GM12878 (cell line): ENCODE data around the gene PLXNA4. TPM values are rescaled to one million over a fixed set of nuclear protein-coding genes. Genes with fewer than 3 reads are reported as not detected.

Experiments used
- ATAC-seq: fragments of 200-7000 bp; cut with Tn5 transposase; 3 replicates; pipeline ENCODE4 v1.9.1; 2020; ENCODE audit warnings: mild to moderate bottlenecking, moderate library complexity
- BruUV-seq: library from RNA; stranded (reverse); fragments of 400-500 nt; replicated peaks from 2 replicates; lab custom pipeline; 2021; lab: Mats Ljungman, UMichigan
- CTCF ChIA-PET: fragments of 300-600 bp; sonication (Branson Sonifier 250); formaldehyde crosslinking; extraction: SDS; loops from one replicate; lab custom pipeline; 2021; ENCODE audit warnings: inconsistent platforms; lab: Yijun Ruan, JAX
- POLR2A ChIA-PET: fragments of 350-600 bp; formaldehyde crosslinking; extraction: SDS; loops from one replicate; lab custom pipeline; 2021; ENCODE audit warnings: inconsistent platforms; lab: Charles Lee
- RAD21 ChIA-PET: fragments of 300-600 bp; sonication (Branson Sonifier 250); formaldehyde crosslinking; loops from one replicate; lab custom pipeline; 2023; ENCODE audit warnings: antibody characterized with exemption; ENCODE audit not compliant: unreplicated experiment; lab: Charles Lee
- SMC1A ChIA-PET: fragments of 300-600 bp; sonication (Branson Sonifier 250); formaldehyde crosslinking; loops from one replicate; lab custom pipeline; 2023; ENCODE audit not compliant: unreplicated experiment, uncharacterized antibody; lab: Charles Lee
- DNase-seq: peaks from one replicate; pipeline ENCODE4 v3.0.0-alpha.2; 2011; ENCODE audit warnings: low read depth, low spot score
- FAIRE-seq: peaks from 3 replicates; lab custom pipeline; 2011; peaks lifted over from hg19 to GRCh38; lab: Jason Lieb, UNC
- H2AFZ ChIP-seq: 2 replicates; pipeline ENCODE4 v1.6.0; 2011; ENCODE audit warnings: low read depth, low read length, control low read depth; ENCODE audit not compliant: control insufficient read depth
- H3K27ac ChIP-seq: 2 replicates; pipeline ENCODE4 v1.5.1; 2011; ENCODE audit warnings: control low read depth; ENCODE audit not compliant: control insufficient read depth, insufficient read depth
- H3K27me3 ChIP-seq, 2 experiments: replicated peaks in 1 of 2; 2 replicates each; pipeline versions ENCODE4 v1.6.0 to v1.6.1; 2011; ENCODE audit warnings: low read length in 1 of 2; ENCODE audit not compliant: control insufficient read depth in 2 of 2, insufficient read depth in 2 of 2
- H3K36me3 ChIP-seq, 2 experiments: 2 replicates each; pipeline ENCODE4 v1.5.1; 2011; ENCODE audit warnings: low read length in 1 of 2; ENCODE audit not compliant: control insufficient read depth in 2 of 2, insufficient read depth in 2 of 2
- H3K4me1 ChIP-seq: 2 replicates; pipeline ENCODE4 v1.6.1; 2011; ENCODE audit warnings: mild to moderate bottlenecking, low read length, moderate library complexity, mixed read lengths; ENCODE audit not compliant: control insufficient read depth, insufficient read depth
- H3K4me2 ChIP-seq: 2 replicates; pipeline ENCODE4 v1.6.0; 2011; ENCODE audit warnings: control low read depth; ENCODE audit not compliant: control insufficient read depth, insufficient read depth
- H3K4me3 ChIP-seq: fragments of 200-600 bp; sonication (generic); 2 replicates; pipeline ENCODE4 v1.5.1; 2016
- H3K79me2 ChIP-seq: 2 replicates; pipeline ENCODE4 v1.6.0; 2011; ENCODE audit warnings: low read length; ENCODE audit not compliant: control insufficient read depth, insufficient read depth
- H3K9ac ChIP-seq: 2 replicates; pipeline ENCODE4 v1.8.0; 2011; ENCODE audit warnings: low read length, control low read depth, mixed read lengths; ENCODE audit not compliant: control insufficient read depth, insufficient read depth
- H3K9me3 ChIP-seq: replicated peaks from 3 replicates; pipeline ENCODE4 v1.5.1; 2011; ENCODE audit warnings: mild to moderate bottlenecking, low read length; ENCODE audit not compliant: control insufficient read depth, insufficient read depth
- H4K20me1 ChIP-seq: 2 replicates; pipeline ENCODE4 v1.6.0; 2011; ENCODE audit not compliant: control insufficient read depth, insufficient read depth
- BCLAF1 ChIP-seq: fragments of 450-650 bp; IDR thresholded peaks from 2 replicates; pipeline ENCODE4 v1.6.1; 2017; ENCODE audit warnings: antibody characterized with exemption, mild to moderate bottlenecking, moderate library complexity
- FOS ChIP-seq: IDR thresholded peaks from 3 replicates; pipeline ENCODE4 v1.6.1; 2011; ENCODE audit warnings: borderline replicate concordance; ENCODE audit not compliant: insufficient read length; ENCODE audit errors: extremely low read depth
- GATAD2B ChIP-seq: fragments of 450-650 bp; conservative IDR thresholded peaks from 2 replicates; pipeline ENCODE4 v1.6.1; 2017; ENCODE audit warnings: low read depth, mild to moderate bottlenecking, moderate library complexity
- MEF2A ChIP-seq: IDR thresholded peaks from 2 replicates; pipeline ENCODE4 v1.6.1; 2011; ENCODE audit warnings: low read depth, mild to moderate bottlenecking, low read length, moderate library complexity; ENCODE audit not compliant: insufficient read depth
- MYC ChIP-seq: IDR thresholded peaks from 2 replicates; pipeline ENCODE4 v1.6.1; 2011; ENCODE audit warnings: mild to moderate bottlenecking, low read length, moderate library complexity, inconsistent platforms; ENCODE audit not compliant: insufficient read depth, insufficient replicate concordance, insufficient read length, severe bottlenecking
- NBN ChIP-seq: fragments of 450-650 bp; IDR thresholded peaks from 2 replicates; pipeline ENCODE4 v1.6.1; 2016
- POLR2AphosphoS5 ChIP-seq: IDR thresholded peaks from 2 replicates; pipeline ENCODE4 v1.6.1; 2011; ENCODE audit warnings: mild to moderate bottlenecking, low read length, inconsistent platforms
- WRNIP1 ChIP-seq: IDR thresholded peaks from 2 replicates; pipeline ENCODE4 v1.6.1; 2011; ENCODE audit warnings: low read depth, low read length, improper control_type of control experiment, borderline replicate concordance
- ZNF384 ChIP-seq: IDR thresholded peaks from 2 replicates; pipeline ENCODE4 v1.6.1; 2012; ENCODE audit warnings: low read depth, mild to moderate bottlenecking, low read length, improper control_type of control experiment, borderline replicate concordance
- WGBS: methylation state at CpG from one replicate; pipeline ENCODE4 v1.1.6; 2016; ENCODE audit warnings: low lambda C conversion rate; ENCODE audit not compliant: insufficient replicate concordance, insufficient coverage; ENCODE audit errors: missing lambda C conversion rate; 5-methylcytosine and 5-hydroxymethylcytosine counted together
- in situ Hi-C: fragments of 300-500 bp; cut with MboI; formaldehyde crosslinking; loops from 9 replicates; pipeline ENCODE4 v1.14.3; 2018; ENCODE audit warnings: mixed read lengths
- intact Hi-C: fragments of 100-400 bp; cut with micrococcal nuclease; formaldehyde crosslinking; loops from one replicate; pipeline ENCODE4 v1.14.2; 2022; ENCODE audit not compliant: unreplicated experiment
- polyA plus RNA-seq, 11 experiments: library from polyadenylated mRNA; depleted of rRNA in 4 of 11; unstranded in 6 of 11; stranded (reverse) in 5 of 11; fragments of >200 nt; fragmentation: Nextera tagmentation in 4 of 11; fragmentation: Illumina TruSeq in 1 of 11; extraction: Ambion mirVana in 4 of 11; extraction: Trizol in 1 of 11; gene quantifications; 1 replicate in 1 of 11; 2 replicates in 10 of 11; pipeline versions ENCODE4 v1.2.1 to v1.2.3, GENCODE V29; 2011 to 2016; ENCODE audit warnings: inconsistent platforms in 2 of 11, missing spikeins in 2 of 11, low read depth in 1 of 11
- total RNA-seq, 4 experiments: library from RNA; depleted of rRNA in 3 of 4; stranded (reverse); fragments of >200 nt in 3 of 4; fragmentation: Illumina TruSeq in 1 of 4; extraction: Trizol in 1 of 4; gene quantifications; 2 replicates each; pipeline versions ENCODE4 v1.2.1 to v1.2.3, GENCODE V29; 2013 to 2021
- TF ChIP-seq, protein P1 (sequence below): fragments of 450-650 bp; formaldehyde crosslinking; IDR thresholded peaks from 2 replicates; pipeline ENCODE4 v1.5.0; 2022; ENCODE audit warnings: mild to moderate bottlenecking, missing genetic modification characterization

Gene PLXNA4
- total and polyA plus RNA-seq, 10 of the 15 experiments (the other 5 are each of a cell fraction or from before 2014, with no cell fraction given) = 0.03 TPM; not detected in 9

DNA sequence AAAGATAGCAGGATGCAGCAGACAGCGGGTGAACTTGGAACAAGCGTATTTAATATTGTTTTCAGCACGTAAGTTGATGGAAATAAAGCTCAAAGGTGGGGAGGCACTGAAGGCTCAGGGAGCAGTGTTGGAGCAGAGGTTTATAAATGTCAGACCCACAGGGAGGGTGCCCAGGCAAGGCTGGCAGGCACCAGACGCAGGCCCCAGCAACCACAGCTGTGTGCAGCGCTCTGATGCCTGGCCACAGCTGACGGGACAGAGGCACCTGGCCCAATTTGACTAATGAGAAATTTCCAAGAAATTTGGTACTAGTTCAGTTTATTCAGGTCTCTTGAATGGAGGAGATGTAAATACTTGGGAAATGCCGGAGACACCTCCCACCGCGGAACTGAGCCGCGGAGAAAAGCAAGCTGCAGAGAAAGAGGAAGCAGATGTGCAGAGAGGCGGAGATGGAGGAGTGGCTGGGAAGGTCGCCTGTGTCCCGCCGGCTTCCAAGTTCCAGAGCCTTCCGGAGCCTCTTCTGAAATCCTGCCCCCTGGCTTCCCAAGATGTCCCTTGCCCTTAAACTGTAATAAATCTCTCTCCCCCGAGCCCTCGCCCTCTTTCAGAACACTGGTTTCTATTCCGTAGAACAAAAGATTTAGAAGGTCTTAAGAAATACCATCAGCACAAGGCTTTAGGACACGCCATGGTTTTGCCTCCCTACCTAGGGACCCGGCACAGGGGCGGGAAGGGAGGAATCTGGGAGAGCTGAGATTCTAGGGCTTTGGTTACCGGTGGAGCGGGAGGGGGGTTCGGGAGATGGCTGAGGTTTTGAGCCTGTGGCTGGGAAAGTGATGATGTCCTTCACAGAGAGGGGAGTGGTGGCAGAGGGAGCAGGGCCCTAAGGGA is 38.4 kb upstream of the PLXNA4 start:
- no peaks in the 10 kb centered on the region for H3K79me2 ChIP-seq
- no peaks in the 10 kb centered on the region for H3K36me3 ChIP-seq
- in situ Hi-C loops (no loop called here), intact Hi-C loops (no loop called here)
- DNase-seq (no peak), FAIRE-seq (no peak), ATAC-seq (no peak)
- no TSS peak for BruUV-seq
- 11% methylated on average over 25 of the region's 25 CpGs for WGBS
- POLR2A ChIA-PET = no interaction called here
- no peak overlapping the region; the same call in 1 of the 2 replicates for H3K4me2 ChIP-seq
- H3K4me1 ChIP-seq = no peaks in the 10 kb centered on the region
- no peak overlapping the region for H3K27ac ChIP-seq
- H4K20me1 ChIP-seq = no peaks in the 10 kb centered on the region
- H3K9ac ChIP-seq = no peak overlapping the region
- H3K9me3 ChIP-seq = no peaks in the 10 kb centered on the region
- peaks cover 4 to 5% of the 10 kb centered on the region in 2 experiments for H3K27me3 ChIP-seq
- no peak overlapping the region for H2AFZ ChIP-seq
- RAD21 ChIA-PET = no interaction called here
- no peak for TF ChIP-seq MYC
- TF ChIP-seq ZNF384 = no peak
- no peak for TF ChIP-seq MEF2A
- TF ChIP-seq FOS = no peak
- TF ChIP-seq POLR2AphosphoS5 = no peak
- TF ChIP-seq, protein P1, sequence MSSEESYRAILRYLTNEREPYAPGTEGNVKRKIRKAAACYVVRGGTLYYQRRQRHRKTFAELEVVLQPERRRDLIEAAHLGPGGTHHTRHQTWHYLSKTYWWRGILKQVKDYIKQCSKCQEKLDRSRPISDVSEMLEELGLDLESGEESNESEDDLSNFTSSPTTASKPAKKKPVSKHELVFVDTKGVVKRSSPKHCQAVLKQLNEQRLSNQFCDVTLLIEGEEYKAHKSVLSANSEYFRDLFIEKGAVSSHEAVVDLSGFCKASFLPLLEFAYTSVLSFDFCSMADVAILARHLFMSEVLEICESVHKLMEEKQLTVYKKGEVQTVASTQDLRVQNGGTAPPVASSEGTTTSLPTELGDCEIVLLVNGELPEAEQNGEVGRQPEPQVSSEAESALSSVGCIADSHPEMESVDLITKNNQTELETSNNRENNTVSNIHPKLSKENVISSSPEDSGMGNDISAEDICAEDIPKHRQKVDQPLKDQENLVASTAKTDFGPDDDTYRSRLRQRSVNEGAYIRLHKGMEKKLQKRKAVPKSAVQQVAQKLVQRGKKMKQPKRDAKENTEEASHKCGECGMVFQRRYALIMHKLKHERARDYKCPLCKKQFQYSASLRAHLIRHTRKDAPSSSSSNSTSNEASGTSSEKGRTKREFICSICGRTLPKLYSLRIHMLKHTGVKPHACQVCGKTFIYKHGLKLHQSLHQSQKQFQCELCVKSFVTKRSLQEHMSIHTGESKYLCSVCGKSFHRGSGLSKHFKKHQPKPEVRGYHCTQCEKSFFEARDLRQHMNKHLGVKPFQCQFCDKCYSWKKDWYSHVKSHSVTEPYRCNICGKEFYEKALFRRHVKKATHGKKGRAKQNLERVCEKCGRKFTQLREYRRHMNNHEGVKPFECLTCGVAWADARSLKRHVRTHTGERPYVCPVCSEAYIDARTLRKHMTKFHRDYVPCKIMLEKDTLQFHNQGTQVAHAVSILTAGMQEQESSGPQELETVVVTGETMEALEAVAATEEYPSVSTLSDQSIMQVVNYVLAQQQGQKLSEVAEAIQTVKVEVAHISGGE (CRISPR knock-in tag) = no peak
- no peak for TF ChIP-seq GATAD2B
- TF ChIP-seq WRNIP1 = no peak
- no peak for TF ChIP-seq NBN
- no peak for TF ChIP-seq BCLAF1
- TF ChIP-seq, all 136 proteins: peak for 0
- ChIA-PET SMC1A (no interaction called here), CTCF (no interaction called here)
- no peak overlapping the region for H3K4me3 ChIP-seq
